HG02885 (cell line): ENCODE results near the gene AK9.
A peak's percentile ranks its signal among the peaks of the same experiment; 100 is the strongest.
"Not testable (repeated sequence)": the region's sequence is repeated elsewhere in the genome, so short reads cannot be mapped to it uniquely, and the experiment has no call there.

ENCODE experiments used
- ATAC-seq: cut with Tn5 transposase; IDR thresholded peaks from one replicate; pipeline ENCODE4 v1.9.1; 2021; ENCODE audit warnings: mild to moderate bottlenecking; ENCODE audit not compliant: unreplicated experiment, poor library complexity

The AK9 gene

GRCh38 chr6:109690737-109691621 is at the start of gene AK9, which contains the start of gene FIG4:
Gene AK9 (minus strand): TSS chr6:109691202. CDS start chr6:109675745, 15,457 bp downstream.
Gene FIG4 (plus strand): TSS chr6:109691296. CDS start chr6:109691436, 140 bp downstream.
- ATAC-seq = peak; percentile 94

DNA sequence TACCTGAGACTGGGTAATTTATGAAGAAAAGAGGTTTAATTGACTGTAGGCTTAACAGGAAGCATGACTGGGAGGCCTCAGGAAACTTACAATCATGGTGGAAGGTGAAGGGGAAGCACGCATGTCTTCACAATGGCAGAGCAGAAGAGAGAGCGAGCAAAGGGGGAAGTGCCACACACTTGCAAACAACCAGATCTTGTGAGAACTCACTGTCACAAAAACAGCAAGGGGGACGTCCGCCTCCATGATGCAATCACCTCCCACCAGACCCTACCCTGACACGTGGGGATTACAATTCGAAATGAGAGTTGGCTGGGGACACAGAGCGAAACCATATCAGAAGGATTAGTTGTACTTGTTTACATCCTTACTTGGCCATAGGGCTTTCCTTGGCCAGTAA is 49.8 kb upstream of the AK9 start:
- no peak for ATAC-seq

- ATAC-seq = no peak
Observed at GRCh38 chr6:109739686-109740085, 48.7 kb upstream of the AK9 start.

- ATAC-seq = no peak
Observed at GRCh38 chr6:109738667-109739066, 47.7 kb upstream of the AK9 start.

- ATAC-seq = no peak
Observed at GRCh38 chr6:109738255-109738654, 47.3 kb upstream of the AK9 start.

DNA sequence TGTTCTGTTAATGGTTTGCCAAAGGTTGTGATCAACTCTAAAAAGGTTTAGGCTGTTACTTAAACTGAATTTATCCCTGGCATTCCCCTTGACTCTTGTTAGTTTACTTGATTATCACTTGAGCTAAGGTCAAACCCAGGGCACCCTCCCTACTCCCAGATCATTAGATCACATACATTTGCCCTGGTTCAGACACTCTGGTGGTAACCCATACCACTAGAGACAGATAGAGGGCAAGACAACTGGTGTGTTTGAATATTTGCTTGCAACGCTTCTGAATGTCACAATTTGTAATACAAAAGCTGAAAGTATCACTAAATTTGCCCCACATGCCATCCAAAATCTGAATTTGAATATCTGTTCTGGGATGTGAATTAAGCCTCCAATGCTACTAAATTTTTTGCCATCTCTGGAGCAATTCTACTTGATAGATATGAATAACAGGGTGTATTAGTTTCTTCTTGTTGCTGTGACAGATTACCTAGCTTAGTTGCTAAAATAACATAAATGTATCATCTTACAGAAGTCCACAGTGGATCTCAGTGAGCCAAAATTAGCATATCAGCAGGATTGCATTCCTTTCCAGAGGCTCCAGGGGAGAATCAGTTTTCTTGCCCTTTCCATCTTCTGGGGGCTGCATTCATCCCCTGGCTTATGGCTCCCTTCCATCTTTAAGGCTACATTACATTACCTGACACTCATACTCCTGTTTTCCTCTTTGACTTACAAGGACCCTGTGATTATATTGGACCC is 45.4 kb upstream of the AK9 start:
- ATAC-seq = no peak

DNA sequence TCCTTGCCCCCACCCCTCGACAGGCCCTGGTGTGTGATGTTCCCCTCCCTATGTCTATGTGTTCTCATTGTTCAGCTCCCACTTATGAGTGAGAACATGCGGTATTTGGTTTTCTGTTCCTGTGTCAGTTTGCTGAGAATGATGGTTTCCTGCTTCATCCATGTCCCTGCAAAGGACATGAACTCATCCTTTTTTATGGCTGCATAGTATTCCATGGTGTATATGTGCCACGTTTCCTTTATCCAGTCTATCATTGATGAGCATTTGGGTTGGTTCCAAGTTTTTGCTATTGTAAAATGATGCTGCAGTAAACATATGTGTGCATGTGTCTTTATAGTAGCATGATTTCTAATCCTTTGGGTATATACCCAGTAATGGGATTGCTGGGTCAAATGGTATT is 34.2 kb upstream of the AK9 start:
- ATAC-seq = not testable (repeated sequence)

GRCh38 chr6:109722564-109723254 is 31.7 kb upstream of the AK9 start:
- no peak for ATAC-seq

- ATAC-seq = no peak
Observed at GRCh38 chr6:109722011-109722410, 31.0 kb upstream of the AK9 start.

GRCh38 chr6:109720311-109720710 is 29.3 kb upstream of the AK9 start:
- no peak for ATAC-seq

- ATAC-seq = no peak
Observed at GRCh38 chr6:109718991-109719390, 28.0 kb upstream of the AK9 start.

DNA sequence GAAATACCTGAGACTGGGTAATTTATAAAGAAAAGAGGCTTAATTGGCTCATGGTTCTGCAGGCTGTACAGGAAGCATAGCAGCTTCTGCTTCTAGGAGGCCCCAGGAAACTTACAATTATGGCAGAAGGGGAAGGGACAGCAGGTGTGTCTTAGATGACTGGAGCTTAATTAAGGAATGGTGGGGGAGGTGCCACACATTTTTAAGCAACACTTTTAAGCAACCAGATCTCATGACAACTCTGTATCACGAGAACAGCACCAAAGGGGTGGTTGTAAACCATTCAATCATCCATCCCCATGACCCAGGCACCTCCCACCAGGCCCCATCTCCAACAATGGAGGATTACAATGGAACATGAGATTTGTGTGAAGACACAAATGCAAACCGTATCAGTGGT is 27.0 kb upstream of the AK9 start:
- no peak for ATAC-seq

DNA sequence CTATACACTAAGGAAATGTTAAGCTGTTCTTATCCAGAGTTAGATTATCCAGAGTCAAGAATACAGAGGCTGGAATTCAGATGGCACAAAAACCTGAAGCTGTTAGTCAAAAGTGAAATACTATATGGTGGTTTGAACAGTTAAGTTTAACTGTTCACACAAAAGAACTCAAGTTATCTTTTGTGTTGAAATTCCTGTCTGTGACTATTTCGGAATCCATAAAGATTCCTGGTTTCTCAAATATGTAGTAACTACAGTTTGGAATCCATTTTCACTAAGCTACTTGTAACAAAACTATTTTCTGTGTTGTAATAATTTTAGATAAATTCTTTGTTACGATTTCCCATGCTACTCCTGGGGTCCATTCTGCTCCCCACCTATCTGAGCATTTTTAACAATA is 24.6 kb upstream of the AK9 start:
- ATAC-seq = no peak

GRCh38 chr6:109714611-109715010 is 23.6 kb upstream of the AK9 start:
- no peak for ATAC-seq

DNA sequence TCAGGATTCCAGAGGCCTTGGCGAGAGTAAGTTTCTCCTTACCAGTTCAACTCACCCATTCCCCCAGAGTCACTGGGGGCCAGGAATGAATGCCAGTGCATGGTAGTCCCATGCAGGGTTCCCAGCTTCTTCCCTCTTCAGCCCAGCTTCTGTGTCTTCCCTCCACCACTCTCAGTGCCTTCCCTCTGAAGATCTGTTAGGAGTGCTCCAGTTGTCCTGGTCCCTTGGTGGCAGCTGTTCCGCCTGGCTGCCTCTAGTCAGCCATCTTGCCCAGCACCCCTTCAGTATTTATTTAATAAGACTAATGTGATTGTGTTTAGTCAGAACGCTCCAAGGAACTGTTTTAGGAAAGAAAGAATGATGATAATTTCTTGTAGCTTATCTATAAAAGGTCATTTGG is 23.2 kb upstream of the AK9 start:
- ATAC-seq = no peak

- ATAC-seq = no peak
Observed at GRCh38 chr6:109713097-109713496, 22.1 kb upstream of the AK9 start.

DNA sequence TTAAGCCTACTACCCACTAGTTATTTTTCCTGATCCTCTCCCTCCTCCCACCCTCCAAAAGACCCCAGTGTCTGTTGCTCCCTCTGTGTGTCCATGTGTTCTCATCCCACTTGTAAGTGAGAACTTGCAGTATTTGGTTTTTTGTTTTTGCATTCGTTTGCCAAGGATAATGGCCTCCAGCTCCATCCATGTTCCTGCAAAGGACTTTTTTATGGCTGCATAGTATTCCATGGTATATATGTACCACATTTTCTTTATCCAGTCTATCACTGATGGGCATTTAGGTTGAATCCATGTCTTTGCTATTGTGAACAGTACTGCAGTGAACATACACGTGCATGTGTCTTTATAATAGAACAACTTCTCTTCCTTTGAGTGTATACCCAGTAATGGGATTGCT is 17.1 kb upstream of the AK9 start:
- ATAC-seq = not testable (repeated sequence)

- ATAC-seq = no peak
Observed at GRCh38 chr6:109706513-109706912, 15.5 kb upstream of the AK9 start.

DNA sequence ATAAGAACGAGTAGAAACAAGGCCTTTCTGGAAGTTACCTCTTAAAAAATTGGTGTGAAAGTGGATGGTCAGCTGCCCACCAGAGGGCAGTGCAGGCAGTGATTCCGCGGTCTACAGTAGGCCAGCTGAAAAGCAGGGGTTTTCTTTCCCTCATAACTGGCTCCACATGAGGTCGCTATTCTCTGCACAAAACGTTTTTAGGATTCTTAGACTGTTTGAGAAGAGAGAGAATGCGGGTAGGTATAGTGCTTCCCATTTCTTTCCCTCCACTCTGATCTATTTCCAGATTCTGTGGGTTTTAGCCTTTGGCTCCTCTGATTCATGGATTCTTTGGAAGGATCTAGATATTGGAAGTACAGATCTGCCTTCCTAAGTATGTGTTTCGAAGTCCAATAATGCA is 14.3 kb upstream of the AK9 start:
- ATAC-seq = peak; percentile 91

DNA sequence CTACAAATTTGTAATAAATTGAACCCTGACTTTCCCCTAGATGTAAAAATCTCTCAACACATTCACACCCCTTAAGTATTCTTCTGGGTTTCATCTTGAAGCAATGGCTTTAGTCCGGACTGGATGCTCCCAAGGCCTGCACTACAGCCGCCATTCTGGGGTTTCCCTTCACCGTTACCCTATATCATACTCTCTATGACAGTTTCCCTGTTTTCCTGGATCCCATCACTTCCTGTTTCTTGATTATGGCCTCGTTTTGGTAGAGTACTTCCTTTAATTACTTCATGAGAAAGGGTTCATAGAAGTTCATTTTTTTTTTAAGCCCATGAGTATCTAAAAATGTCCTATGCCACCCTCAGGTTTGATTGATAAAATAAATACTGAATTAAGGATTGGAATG is 11.8 kb upstream of the AK9 start:
- no peak for ATAC-seq

GRCh38 chr6:109701774-109702173 is 10.8 kb upstream of the AK9 start:
- no peak for ATAC-seq
